GM18873 (cell line): ENCODE data around the gene SAT2.
"Not testable (repeated sequence)": the region's sequence is repeated elsewhere in the genome, so short reads cannot be mapped to it uniquely, and the experiment has no call there.

ENCODE experiments used
- ATAC-seq: cut with Tn5 transposase; IDR thresholded peaks from one replicate; pipeline ENCODE4 v1.9.1; 2021; ENCODE audit warnings: mild to moderate bottlenecking, moderate library complexity, moderate number of reproducible peaks; ENCODE audit not compliant: unreplicated experiment, low FRiP score

Gene SAT2

DNA sequence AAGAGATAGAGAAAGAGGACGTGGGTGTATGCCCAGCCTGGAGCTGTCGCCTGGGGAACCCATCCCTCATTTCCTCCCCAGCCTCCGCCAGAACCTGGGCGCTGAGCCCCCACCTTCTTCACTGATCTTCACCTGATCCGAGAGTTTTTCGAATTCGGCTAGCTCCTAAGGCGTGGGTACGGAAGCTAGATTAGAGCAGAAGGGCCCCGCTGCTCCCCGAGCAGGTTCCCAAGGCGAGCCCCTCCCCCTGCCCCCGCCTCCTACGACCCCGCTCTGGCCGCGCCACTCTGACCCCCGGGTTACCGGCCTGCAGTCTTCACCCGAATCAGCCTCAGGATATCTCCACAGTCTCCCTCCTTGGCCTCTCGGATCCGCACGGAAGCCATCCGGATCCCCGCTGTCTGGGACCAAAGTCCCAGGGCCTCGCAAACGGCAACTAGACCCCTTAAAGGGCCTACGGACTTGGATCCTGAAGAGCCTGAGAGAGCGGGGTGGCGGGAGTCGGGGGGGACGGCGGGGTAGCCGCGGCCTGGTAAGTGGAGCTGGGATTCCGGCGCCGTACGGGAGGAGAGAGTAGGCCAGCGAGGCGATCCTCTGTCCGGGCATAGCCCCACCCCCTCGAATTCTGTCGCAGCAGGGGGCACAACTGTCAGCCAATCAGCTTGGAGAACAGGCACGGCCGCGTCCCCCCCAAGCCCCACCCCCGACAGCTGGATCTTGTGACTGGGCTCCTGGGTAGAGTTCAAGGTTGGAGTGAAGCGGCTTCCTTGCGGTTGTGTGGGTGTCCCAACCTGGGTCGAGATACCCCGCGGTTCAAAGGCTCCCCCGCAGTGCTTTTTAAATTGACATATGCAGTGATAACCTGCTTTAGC is at the start of gene SAT2:
Gene SAT2 (minus strand): TSS at position 572 of the 872 bp plus-strand sequence. CDS start 186 bp downstream, at position 386.
- ATAC-seq = peak; percentile 68

GRCh38 chr17:7676533-7676932 is 48.9 kb upstream of the SAT2 start:
- ATAC-seq = no peak

GRCh38 chr17:7674934-7675333 is 47.3 kb upstream of the SAT2 start:
- ATAC-seq = no peak

DNA sequence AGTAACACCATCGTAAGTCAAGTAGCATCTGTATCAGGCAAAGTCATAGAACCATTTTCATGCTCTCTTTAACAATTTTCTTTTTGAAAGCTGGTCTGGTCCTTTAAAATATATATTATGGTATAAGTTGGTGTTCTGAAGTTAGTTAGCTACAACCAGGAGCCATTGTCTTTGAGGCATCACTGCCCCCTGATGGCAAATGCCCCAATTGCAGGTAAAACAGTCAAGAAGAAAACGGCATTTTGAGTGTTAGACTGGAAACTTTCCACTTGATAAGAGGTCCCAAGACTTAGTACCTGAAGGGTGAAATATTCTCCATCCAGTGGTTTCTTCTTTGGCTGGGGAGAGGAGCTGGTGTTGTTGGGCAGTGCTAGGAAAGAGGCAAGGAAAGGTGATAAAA is 45.6 kb upstream of the SAT2 start:
- ATAC-seq = no peak

GRCh38 chr17:7668482-7668881 is 40.9 kb upstream of the SAT2 start:
- no peak for ATAC-seq

DNA sequence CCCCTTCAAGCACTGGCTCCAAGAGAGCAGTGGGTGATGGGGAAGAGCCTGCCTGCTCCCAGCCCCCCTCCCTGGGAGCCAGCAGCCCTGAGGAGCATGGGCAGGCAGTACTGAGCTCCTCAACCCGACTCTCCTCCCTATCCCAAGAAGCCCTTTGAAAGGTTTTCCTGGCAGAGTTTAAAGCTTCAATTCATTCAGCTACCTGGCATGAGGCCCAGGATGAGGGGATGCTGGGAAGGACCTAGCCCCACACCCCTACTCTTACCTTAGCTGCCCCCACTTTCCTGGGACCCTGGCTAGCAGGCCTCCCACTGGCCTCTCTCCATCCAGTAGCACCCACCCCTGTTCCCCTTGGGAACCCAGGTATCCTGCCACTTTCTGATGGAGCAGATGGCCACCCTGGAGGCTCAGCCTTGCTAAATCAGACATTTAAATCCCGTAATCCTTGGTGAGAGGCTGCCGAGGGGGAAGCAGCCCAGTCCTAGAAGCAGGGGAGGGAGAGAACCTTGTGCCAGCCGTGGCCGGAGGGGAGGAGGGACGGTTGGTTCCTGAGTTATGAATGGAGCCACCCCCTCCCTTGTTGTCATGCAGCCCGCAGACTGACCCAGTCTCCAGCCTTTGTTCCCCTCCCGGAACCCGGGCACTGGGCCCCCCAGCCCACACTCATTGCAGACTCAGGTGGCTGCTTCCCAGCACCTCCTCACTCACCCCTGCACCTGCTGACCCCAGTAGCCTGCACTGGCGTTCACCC is 40.2 kb upstream of the SAT2 start:
- ATAC-seq = no peak

GRCh38 chr17:7656958-7657609 is 29.5 kb upstream of the SAT2 start:
- ATAC-seq = no peak

DNA sequence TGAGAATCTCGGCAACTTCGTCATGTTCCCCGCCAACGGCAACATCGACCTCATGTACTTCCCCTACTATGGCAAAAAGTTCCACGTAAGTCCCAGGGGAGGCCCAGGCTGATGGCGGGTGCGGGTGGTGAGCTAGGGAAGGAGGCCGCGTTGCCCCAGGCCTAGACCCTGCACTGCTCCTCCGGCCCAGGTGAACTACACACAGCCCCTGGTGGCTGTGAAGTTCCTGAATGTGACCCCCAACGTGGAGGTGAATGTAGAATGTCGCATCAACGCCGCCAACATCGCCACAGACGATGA is 27.9 kb upstream of the SAT2 start:
- no peak for ATAC-seq

GRCh38 chr17:7654832-7655540 is 27.4 kb upstream of the SAT2 start:
- ATAC-seq = no peak

DNA sequence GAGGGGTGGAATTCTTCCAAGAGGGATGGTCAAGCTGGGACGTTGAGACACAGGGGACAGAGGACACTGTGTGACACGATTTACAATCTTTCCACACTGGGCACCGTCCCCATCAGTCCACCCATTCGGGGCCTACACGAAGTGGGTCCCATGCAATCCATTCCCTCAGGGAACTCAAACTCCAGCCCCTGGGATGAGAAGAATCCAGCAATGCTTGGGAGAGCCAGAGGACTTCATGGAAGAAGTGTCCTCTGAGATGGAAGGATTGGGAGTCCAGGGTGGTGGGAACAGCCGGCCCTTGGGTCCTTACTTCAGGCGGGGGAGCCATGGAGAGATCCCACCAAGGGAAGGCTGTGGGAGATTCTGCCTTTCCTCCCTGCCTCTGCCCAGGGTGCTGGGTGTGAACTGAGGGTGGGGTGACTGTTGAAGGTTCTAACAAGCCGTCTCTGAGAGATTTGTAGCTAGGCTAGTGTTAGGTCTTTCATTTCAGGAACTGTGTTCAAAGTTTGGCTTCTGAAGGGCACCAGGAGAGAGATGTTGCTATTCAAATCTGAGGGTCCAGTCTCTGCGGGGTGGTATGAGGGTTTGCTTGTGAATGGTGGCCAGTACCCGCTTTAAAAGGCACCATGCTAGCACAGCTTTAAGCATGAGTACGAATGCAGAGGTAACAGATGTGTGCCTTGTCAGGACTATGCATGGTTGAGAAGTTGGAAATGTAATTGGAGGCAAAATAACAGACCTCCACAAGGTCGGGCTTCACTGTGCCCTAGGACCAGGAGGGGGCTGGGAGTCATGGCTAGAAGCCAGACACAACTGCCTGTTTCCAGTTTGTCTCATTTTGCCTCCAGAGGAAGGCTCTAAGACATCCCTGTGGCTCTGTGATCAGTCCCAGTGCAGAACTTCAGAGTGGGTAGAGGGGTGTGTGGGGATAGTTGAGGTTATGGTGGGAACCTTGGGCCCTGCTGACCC is 25.1 kb upstream of the SAT2 start:
- no peak for ATAC-seq

- no peak for ATAC-seq
Observed at GRCh38 chr17:7651665-7652387, 24.2 kb upstream of the SAT2 start.

- ATAC-seq = no peak
Observed at GRCh38 chr17:7651097-7651664, 23.6 kb upstream of the SAT2 start.

GRCh38 chr17:7650509-7651096 is 23.0 kb upstream of the SAT2 start, which contains the start of gene ATP1B2:
ATP1B2 (plus strand) TSS chr17:7650926; CDS start chr17:7651519, 593 bp downstream.
- no peak for ATAC-seq

GRCh38 chr17:7647018-7647417 is 19.4 kb upstream of the SAT2 start:
- no peak for ATAC-seq

DNA sequence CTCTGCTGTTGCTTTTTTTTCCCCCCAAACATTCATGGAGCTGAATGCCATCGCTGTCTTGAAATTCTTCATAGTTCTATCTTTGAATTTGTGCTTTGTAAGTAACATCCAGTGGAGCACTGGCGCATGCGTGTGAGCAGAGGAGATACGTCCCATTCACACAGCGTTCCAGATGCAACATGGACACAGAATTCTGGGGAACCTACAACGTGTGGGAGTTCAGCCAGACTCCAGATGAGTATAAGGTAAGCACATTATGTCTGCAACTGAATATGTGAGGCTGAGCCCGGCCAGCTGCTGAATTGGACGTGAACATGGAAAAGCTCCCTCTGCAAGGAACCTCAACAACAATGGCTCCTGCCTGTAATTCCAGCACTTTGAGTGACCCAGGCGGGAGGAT is 18.8 kb upstream of the SAT2 start:
- ATAC-seq = no peak

- no peak for ATAC-seq
Observed at GRCh38 chr17:7644775-7645174, 17.2 kb upstream of the SAT2 start.

DNA sequence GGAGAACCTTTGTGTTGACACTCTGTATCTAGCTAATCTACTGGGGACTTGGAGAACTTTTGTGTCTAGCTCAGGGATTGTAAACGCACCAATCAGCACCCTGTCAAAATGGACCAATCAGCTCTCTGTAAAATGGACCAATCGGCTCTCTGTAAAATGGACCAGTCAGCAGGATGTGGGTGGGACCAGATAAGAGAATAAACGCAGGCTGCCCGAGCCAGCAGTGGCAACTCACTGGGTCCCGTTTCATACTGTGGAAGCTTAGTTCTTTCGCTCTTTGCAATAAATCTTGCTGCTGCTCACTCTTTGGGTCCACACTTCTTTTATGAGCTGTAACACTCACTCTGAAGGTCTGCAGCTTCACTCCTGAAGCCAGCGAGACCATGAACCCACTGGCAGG is 14.0 kb upstream of the SAT2 start:
- ATAC-seq = not testable (repeated sequence)

- ATAC-seq = no peak
Observed at GRCh38 chr17:7640783-7641182, 13.2 kb upstream of the SAT2 start.
